Purkinje cell (primary cell): ENCODE measurements around the gene OR5A1. TPM values are rescaled to one million over a fixed set of nuclear protein-coding genes. Genes with fewer than 3 reads are reported as not detected.

Source experiments
- polyA plus RNA-seq: library from polyadenylated mRNA; unstranded; fragments of >200 nt; fragmentation: Nextera tagmentation; gene quantifications from 2 replicates; pipeline ENCODE4 v1.2.1, GENCODE V29; 2014

Gene OR5A1
- polyA plus RNA-seq: not detected in 2 replicates

GRCh38 chr11:59436169-59436568 lies at the start of gene OR5A1:
Gene OR5A1 (plus strand): TSS chr11:59436469. CDS start chr11:59443169, 6,700 bp downstream.

GRCh38 chr11:59426361-59427067 lies 9.8 kb upstream of the OR5A1 start, which contains the start of gene OR5A2:
Gene OR5A2 (minus strand): TSS chr11:59426413. CDS start chr11:59422953, 3,460 bp downstream.

GRCh38 chr11:59456661-59457060 lies 20.4 kb downstream of the OR5A1 start, which contains the start of gene OR4D6:
Gene OR4D6 (plus strand): TSS chr11:59456961. CDS start chr11:59456961, 0 bp downstream.

GRCh38 chr11:59473015-59473414 lies 36.7 kb downstream of the OR5A1 start, which contains the start of gene OR4D10:
Gene OR4D10 (plus strand): TSS chr11:59473315. CDS start chr11:59477430, 4,115 bp downstream.

Other genes with a start within 250 kb of the OR5A1 start
- gene MPEG1, start 223.5 kb upstream of the OR5A1 start, polyA plus RNA-seq: not detected in 2 replicates
- gene OR5AN1, start 77.6 kb upstream of the OR5A1 start, polyA plus RNA-seq: not detected in 2 replicates
- not detected in 2 replicates for gene OR5A2, start 10.1 kb upstream of the OR5A1 start, polyA plus RNA-seq
- gene OR4D6, start 20.5 kb downstream of the OR5A1 start, polyA plus RNA-seq: not detected in 2 replicates
- gene OR4D10, start 36.8 kb downstream of the OR5A1 start, polyA plus RNA-seq: not detected in 2 replicates
- gene OR4D11, start 67.1 kb downstream of the OR5A1 start, polyA plus RNA-seq: not detected in 2 replicates
- not detected in 2 replicates for gene OR4D9, start 75.1 kb downstream of the OR5A1 start, polyA plus RNA-seq
- 12.5 and 14.9 TPM in 2 replicates for gene OSBP, start 179.3 kb downstream of the OR5A1 start, polyA plus RNA-seq
- gene PATL1, start 232.6 kb downstream of the OR5A1 start, polyA plus RNA-seq: 1.9 and 4.1 TPM in 2 replicates